ENCODE results near the gene DLL3.
A peak's percentile ranks its signal among the peaks of the same experiment; 100 is the strongest.

The DLL3 gene

GRCh38 chr19:39515551-39516191, 16.9 kb downstream of the DLL3 start:
- DNase-seq (ENCODE audit: extremely low read depth in 1 of 2, low read depth in 1 of 2), result no peak

- no peak for DNase-seq (ENCODE audit: extremely low read depth in 1 of 2, low read depth in 1 of 2)
Observed at GRCh38 chr19:39516270-39516669, 17.5 kb downstream of the DLL3 start.

DNA sequence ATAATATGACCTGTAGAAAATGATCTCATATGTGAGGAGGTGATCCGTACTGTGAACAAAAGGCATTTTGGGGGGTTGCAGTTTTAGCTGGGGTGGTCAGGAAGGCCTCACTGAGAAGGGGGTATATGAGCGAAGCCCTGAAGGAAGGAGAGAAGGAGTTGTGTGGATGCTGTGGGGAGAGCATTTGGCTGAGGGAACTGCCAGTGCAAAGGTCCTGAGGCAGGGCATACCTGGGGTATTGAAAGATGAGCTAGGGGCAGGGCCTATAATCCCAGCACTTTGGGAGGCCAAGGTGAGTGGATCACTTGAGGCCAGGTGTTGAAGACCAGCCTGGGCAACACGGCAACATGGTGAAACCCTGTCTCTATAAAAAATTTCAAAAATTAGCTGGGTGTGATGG, 18.7 kb downstream of the DLL3 start:
- no peak for DNase-seq (ENCODE audit: extremely low read depth in 1 of 2, low read depth in 1 of 2)

DNA sequence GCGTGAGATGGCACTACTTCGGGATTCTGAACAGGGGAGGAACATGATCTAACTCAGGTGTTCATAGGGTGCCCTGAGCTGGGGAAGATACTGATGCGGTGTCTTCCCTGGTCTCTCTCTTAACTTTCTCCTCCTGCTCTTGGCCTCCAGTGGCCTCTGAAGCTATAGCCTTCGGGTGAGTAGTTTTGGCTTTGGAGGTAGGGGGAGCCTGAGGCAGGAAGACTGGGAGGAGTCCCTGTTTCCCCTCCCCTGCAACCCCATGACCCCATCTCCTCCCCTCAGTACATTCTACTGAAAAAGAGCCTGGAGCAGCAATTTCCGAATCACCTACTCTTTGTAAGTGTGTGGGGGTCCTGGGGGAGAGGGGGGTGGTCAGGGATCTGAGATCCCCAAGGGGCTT, 19.7 kb downstream of the DLL3 start:
- no peak for DNase-seq (ENCODE audit: extremely low read depth in 1 of 2, low read depth in 1 of 2)

DNA sequence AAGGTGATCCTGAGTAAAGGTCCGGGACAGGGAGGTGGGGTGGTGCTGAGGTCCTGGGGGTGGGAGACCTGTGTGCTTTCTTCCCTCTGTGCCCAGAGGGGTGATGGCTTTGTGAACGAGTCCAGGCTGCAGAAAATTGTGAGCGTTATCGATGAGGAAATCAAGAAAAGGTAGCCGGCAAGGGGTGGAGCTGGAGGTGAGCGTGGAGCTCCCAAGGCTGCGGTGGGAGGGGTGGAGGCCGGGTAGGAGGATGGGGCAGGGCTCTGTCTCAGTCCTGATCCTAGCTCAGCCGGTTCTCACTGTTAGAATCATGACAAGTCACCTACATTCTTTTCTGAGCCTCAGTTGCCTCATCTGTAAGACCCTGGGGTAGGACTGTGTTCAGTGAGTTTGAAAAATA, 20.2 kb downstream of the DLL3 start:
- no peak for DNase-seq (ENCODE audit: extremely low read depth in 1 of 2, low read depth in 1 of 2)

- no peak for DNase-seq (ENCODE audit: extremely low read depth in 1 of 2, low read depth in 1 of 2)
Observed at GRCh38 chr19:39520541-39521484, 22.1 kb downstream of the DLL3 start.

GRCh38 chr19:39524495-39524894, 25.7 kb downstream of the DLL3 start:
- DNase-seq (ENCODE audit: extremely low read depth in 1 of 2, low read depth in 1 of 2), result no peak

- no peak for DNase-seq (ENCODE audit: extremely low read depth in 1 of 2, low read depth in 1 of 2)
Observed at GRCh38 chr19:39525205-39525604, 26.5 kb downstream of the DLL3 start.

GRCh38 chr19:39531834-39532232, 33.1 kb downstream of the DLL3 start:
- DNase-seq (ENCODE audit: extremely low read depth in 1 of 2, low read depth in 1 of 2), result no peak

DNA sequence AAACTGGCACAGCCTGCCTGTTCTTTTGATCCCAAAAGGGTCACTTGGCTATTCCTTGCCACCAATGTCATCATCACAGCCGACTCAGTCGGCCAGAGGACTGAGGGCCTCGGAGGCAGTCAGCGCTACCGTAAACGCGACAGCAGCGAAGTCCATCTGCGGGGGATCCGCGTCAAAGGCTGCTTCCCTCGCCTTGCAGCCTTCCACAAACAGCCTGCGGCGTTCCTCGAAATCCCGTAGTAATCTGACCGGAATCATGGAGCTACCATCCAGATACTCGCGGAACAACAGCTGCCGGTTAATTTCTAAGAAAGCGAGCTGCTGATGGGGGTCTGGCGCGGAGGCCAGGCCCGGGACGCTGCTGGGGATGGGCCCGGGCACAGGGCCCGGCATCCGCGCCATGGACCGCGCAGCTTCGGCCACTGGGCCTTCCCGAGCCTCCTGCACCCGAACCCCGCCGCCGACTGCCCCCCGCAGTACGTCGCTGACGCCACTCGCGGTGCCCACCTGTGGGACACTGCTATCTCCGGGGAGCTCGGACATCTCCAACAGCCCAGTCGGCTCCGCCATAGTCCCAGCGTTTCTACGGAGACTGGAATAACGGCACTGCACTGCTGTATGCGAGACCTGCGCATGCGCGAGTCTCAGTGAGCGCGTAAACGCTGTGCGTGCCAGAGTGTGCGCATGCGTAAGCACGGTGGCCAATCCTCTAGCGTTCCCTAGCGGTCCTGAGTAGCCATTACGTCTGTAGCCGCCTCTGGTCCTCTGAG, 33.7 kb downstream of the DLL3 start, which contains the start of gene EID2B:
Gene EID2B, minus strand, starts transcription at position 620 of the 770 bp plus-strand sequence. Its CDS starts 50 bp downstream, at position 570.
- peak; percentile 90 for DNase-seq (ENCODE audit: extremely low read depth in 1 of 2, low read depth in 1 of 2)

GRCh38 chr19:39533003-39533512, 34.3 kb downstream of the DLL3 start:
- DNase-seq (ENCODE audit: extremely low read depth in 1 of 2, low read depth in 1 of 2), result no peak

DNA sequence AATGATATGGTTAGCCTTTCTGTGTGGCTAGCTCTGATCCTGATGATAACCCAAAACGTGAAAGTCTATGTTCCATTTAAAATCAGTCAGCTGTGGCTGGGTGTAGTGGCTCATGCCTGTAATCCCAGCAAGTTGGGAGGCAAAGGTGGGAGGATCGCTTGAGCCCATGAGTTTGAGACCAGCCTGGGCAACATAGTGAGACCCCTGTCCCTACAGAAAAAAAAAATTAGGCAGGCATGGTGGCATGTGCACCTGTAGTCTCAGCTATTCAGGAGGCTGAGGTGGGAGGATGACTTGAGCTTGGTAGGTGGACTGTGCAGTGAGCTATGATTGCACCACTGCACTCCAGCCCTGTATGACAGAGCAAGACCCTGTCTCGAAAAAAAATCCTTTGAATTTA, 35.0 kb downstream of the DLL3 start:
- DNase-seq (ENCODE audit: extremely low read depth in 1 of 2, low read depth in 1 of 2), result no peak

GRCh38 chr19:39539165-39539517, 40.4 kb downstream of the DLL3 start:
- no peak for DNase-seq (ENCODE audit: extremely low read depth in 1 of 2, low read depth in 1 of 2)

DNA sequence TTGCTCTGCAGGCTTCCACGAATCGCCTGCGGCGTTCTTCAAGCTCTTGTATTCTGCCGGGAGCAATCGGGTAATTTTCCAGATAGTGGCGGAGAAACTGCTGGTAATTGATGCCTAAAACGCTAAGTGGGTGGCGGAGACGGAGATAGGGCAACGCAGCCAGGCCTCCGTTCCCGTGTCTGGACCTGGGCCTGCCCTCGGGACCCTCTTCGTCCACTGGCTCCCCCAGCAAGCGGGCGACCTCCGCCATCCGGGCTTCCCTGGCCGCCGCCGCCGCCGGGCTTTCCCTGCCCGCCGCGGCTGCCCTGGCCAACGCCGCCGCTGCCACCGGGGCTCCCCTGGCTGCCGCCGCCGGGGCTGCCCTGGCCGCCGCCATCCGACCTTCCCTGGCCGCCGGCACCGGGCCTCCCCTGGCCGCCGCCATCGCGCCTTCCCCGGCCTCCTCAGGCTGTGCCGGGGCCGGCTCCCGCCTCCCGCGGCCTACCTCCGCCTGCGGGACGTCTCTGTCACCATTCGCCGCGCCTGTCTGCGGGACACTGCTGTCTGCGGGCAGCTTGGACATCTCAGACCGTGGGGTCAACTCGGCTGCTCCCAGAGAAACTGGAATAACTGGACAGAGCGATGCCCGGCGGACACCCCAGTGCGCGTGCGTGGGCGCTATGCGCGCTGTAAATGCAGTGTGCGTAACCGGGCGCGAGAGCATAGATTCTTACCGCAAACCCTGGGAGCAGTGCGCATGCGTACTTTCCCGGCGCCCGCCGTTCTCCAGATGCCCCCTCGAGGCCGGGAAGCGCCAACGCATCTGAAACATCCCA, 41.0 kb downstream of the DLL3 start, which contains the start of gene EID2:
Gene EID2, minus strand, starts transcription at position 644 of the 815 bp plus-strand sequence. Its CDS starts 82 bp downstream, at position 562.
- DNase-seq (ENCODE audit: extremely low read depth in 1 of 2, low read depth in 1 of 2), result peak; percentile 87 to 91

GRCh38 chr19:39540333-39540673, 41.6 kb downstream of the DLL3 start:
- DNase-seq (ENCODE audit: extremely low read depth in 1 of 2, low read depth in 1 of 2), result no peak

GRCh38 chr19:39542206-39542605, 43.5 kb downstream of the DLL3 start:
- DNase-seq (ENCODE audit: extremely low read depth in 1 of 2, low read depth in 1 of 2), result no peak

- DNase-seq (ENCODE audit: extremely low read depth in 1 of 2, low read depth in 1 of 2), result no peak
Observed at GRCh38 chr19:39543477-39543857, 44.7 kb downstream of the DLL3 start.

GRCh38 chr19:39544226-39544903, 45.6 kb downstream of the DLL3 start:
- DNase-seq (ENCODE audit: extremely low read depth in 1 of 2, low read depth in 1 of 2), result no peak

DNA sequence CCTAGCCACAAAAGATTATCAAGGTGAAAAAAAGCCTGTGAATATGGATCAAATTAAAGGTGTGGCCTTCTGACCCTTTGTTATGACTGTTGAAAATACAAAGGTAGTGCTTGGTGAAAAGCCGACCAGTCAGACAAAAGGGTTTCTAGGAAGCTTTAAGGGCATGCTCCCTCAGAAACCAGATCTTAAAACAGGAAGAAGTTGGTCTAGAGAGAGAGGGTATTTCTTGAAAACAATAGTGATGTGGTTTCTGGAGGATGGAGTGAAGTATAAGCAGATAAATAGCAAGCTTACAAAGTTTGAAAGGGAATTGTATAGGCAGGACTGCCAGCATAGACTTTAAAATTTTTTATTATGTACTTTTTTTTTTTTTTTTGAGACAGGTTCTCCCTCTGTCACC, 46.2 kb downstream of the DLL3 start:
- no peak for DNase-seq (ENCODE audit: extremely low read depth in 1 of 2, low read depth in 1 of 2)

GRCh38 chr19:39546599-39546998, 47.9 kb downstream of the DLL3 start:
- DNase-seq (ENCODE audit: extremely low read depth in 1 of 2, low read depth in 1 of 2), result no peak
